ENCODE results near the gene TACR1.

The TACR1 gene

GRCh38 chr2:75074228-75074627, 125.1 kb downstream of the TACR1 start:
- H3K4me3 ChIP-seq, result no peak overlapping the region
- no peak overlapping the region for H3K27ac ChIP-seq
- TF ChIP-seq CTCF (IDR thresholded peaks at IDR 0.05), result no peak
- DNase-seq (ENCODE audit: low spot score), result no peak

GRCh38 chr2:75071766-75072165, 127.6 kb downstream of the TACR1 start:
- no peak for DNase-seq (ENCODE audit: low spot score)
- H3K27ac ChIP-seq, result no peak overlapping the region
- no peak for TF ChIP-seq CTCF (IDR thresholded peaks at IDR 0.05)
- H3K4me3 ChIP-seq, result no peak overlapping the region

DNA sequence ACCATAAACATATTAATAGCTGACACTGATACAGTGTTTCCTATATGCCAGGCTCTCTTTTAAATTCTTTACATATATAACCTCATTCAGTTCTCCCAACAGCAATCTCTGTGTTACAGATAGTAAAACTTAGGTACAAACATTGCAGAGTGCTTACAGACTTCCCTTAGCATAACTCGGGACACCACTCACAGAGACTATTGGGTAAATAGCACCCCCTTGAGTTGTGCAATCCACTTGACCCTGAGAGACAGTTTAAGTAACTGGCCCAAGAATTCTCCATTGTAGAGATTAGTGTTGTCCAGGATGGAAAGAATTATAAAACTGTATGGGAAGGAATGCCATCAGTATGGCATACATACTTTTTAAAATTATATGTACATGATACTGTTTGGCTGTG, 130.8 kb downstream of the TACR1 start:
- H3K27ac ChIP-seq, result no peak overlapping the region
- DNase-seq (ENCODE audit: low spot score), result no peak
- no peak for TF ChIP-seq CTCF (IDR thresholded peaks at IDR 0.05)
- no peak overlapping the region for H3K4me3 ChIP-seq

GRCh38 chr2:75067506-75067905, 131.8 kb downstream of the TACR1 start:
- TF ChIP-seq CTCF (IDR thresholded peaks at IDR 0.05), result no peak
- H3K27ac ChIP-seq, result no peak overlapping the region
- no peak for DNase-seq (ENCODE audit: low spot score)

GRCh38 chr2:75066121-75066902, 133.0 kb downstream of the TACR1 start:
- Histone ChIP-seq H3K4me3 (no peak overlapping the region), H3K27ac (no peak overlapping the region)
- TF ChIP-seq CTCF (IDR thresholded peaks at IDR 0.05), result no peak
- DNase-seq (ENCODE audit: low spot score), result no peak

More at GRCh38 chr2:75067506-75067905, 131.8 kb downstream of the TACR1 start:
- no peak overlapping the region for H3K4me3 ChIP-seq

GRCh38 chr2:75065402-75066008, 133.8 kb downstream of the TACR1 start:
- DNase-seq (ENCODE audit: low spot score), result no peak
- H3K27ac ChIP-seq, result no peak overlapping the region
- TF ChIP-seq CTCF (IDR thresholded peaks at IDR 0.05), result no peak
- H3K4me3 ChIP-seq, result no peak overlapping the region
